Renal cortex interstitium (tissue), 15 donors: Measurements from ENCODE around the gene TLN1. TPM values are rescaled to one million over a fixed set of nuclear protein-coding genes. Genes with fewer than 3 reads are reported as not detected.

ENCODE experiments used
- DNase-seq, 11 donors: peaks; one replicate each; pipeline ENCODE4 v3.0.0-alpha.2; 2013; ENCODE audit warnings: low read depth in 9 of 11, low spot score in 4 of 11; ENCODE audit errors: extremely low read depth in 1 of 11
- long read RNA-seq, 16 experiments: transcript quantifications; one replicate each; lab custom pipeline, GENCODE V29; 2026
- polyA plus RNA-seq, 3 donors: library from polyadenylated mRNA; unstranded; fragments of 120-200 nt; gene quantifications; one replicate each; pipeline ENCODE4 v1.2.1, GENCODE V29; 2013; ENCODE audit not compliant: insufficient read length in 3 of 3

TLN1 gene
- polyA plus RNA-seq: 100 to 1,000 TPM; 150 to 192 (median 174) TPM
- long read RNA-seq, donor 1, partial matches to known transcripts: 84 of 87 reads
- long read RNA-seq, donor 1, other reads (novel, unspliced or antisense): 0 of 87 reads
- long read RNA-seq, donor 2, partial matches to known transcripts: 81 of 83 reads
- long read RNA-seq, donor 2, other reads (novel, unspliced or antisense): 0 of 83 reads
- long read RNA-seq, donor 3, partial matches to known transcripts: 91 of 97 reads
- long read RNA-seq, donor 3, other reads (novel, unspliced or antisense): 0 of 97 reads
- long read RNA-seq, donor 4, full-length matches to known transcripts: 4 of 98 reads
- long read RNA-seq, donor 4, partial matches to known transcripts: 94 of 98 reads
- long read RNA-seq, donor 4, other reads (novel, unspliced or antisense): 0 of 98 reads
- long read RNA-seq, donor 5: 0 reads
- long read RNA-seq, donor 6, partial matches to known transcripts: 93 of 98 reads
- long read RNA-seq, donor 6, other reads (novel, unspliced or antisense): 0 of 98 reads
- long read RNA-seq, donor 7, partial matches to known transcripts: 67 of 70 reads
- long read RNA-seq, donor 7, other reads (novel, unspliced or antisense): 0 of 70 reads
- long read RNA-seq, donor 8, full-length matches to known transcripts: 7 of 89 reads
- long read RNA-seq, donor 8, partial matches to known transcripts: 82 of 89 reads
- long read RNA-seq, donor 8, other reads (novel, unspliced or antisense): 0 of 89 reads
- long read RNA-seq, donor 9, full-length matches to known transcripts: 3 of 58 reads
- long read RNA-seq, donor 9, partial matches to known transcripts: 55 of 58 reads
- long read RNA-seq, donor 9, other reads (novel, unspliced or antisense): 0 of 58 reads
- long read RNA-seq, donor 10, partial matches to known transcripts: 63 of 73 reads
- long read RNA-seq, donor 10, other reads (novel, unspliced or antisense): 5 of 73 reads
- long read RNA-seq, donor 11, full-length matches to known transcripts: 8 of 97 reads
- long read RNA-seq, donor 11, partial matches to known transcripts: 89 of 97 reads
- long read RNA-seq, donor 11, other reads (novel, unspliced or antisense): 0 of 97 reads
- long read RNA-seq, donor 12, partial matches to known transcripts: 13 of 15 reads
- long read RNA-seq, donor 12, other reads (novel, unspliced or antisense): 0 of 15 reads
- long read RNA-seq, donor 13: 0 reads
- long read RNA-seq, donor 14, full-length matches to known transcripts: 6 of 19 reads
- long read RNA-seq, donor 14, partial matches to known transcripts: 13 of 19 reads
- long read RNA-seq, donor 14, other reads (novel, unspliced or antisense): 0 of 19 reads
- long read RNA-seq, donor 15, partial matches to known transcripts: 22 of 23 reads
- long read RNA-seq, donor 15, other reads (novel, unspliced or antisense): 0 of 23 reads
- long read RNA-seq, donor 16, full-length matches to known transcripts: 14 of 441 reads
- long read RNA-seq, donor 16, partial matches to known transcripts: 427 of 441 reads
- long read RNA-seq, donor 16, other reads (novel, unspliced or antisense): 0 of 441 reads

GRCh38 chr9:35732185-35732799 is at the start of gene TLN1, which contains the start of gene CREB3:
Gene TLN1 (minus strand): TSS chr9:35732195. CDS start chr9:35725694, 6,501 bp downstream.
Gene CREB3 (plus strand): TSS chr9:35732666. CDS start chr9:35732773, 107 bp downstream.
- peak; percentile 88 to 97 (median 95) for DNase-seq

DNA sequence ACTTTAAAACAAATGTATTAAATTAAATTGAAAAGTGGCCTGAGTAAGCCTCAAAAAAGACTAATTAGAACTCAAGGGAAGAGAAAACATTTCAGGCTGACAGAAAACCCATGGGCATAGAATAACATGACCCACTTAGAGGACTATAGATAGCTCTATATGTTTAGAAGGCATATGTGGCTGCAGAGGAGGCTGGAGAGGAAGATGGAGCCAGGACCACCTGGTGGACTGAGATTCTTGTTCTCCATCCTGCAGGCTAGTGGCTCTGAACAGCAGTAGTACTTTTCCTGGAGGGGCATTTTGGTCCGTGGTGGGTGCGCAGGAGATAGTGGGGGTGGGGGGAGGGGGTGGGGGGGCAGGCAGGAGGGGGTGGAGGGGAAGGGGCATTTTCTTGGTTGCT is 49.1 kb upstream of the TLN1 start:
- DNase-seq: no peak

DNA sequence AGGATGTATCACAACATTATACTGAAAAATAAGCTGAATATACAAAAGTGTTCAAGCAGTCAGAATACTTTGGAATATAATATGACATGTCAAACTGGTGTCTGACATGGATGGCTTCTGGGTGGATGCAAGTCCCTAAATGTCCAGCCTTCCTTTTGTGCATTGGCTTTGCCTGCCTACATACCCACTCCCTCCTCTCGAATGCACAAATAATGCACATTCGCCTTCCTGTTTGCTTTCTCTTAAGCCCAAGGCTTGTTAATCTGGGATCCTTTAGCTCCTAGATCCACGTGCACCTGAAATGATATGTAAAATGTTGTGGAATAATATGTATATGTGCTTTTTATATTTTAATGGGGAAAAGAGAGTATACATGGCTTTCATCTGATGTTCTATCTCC is 46.5 kb upstream of the TLN1 start:
- no peak for DNase-seq

GRCh38 chr9:35776018-35776417 is 44.0 kb upstream of the TLN1 start:
- peak in 2 of 11 donors; percentile 67 to 76 for DNase-seq

- DNase-seq: no peak
Observed at GRCh38 chr9:35774907-35775635, 43.1 kb upstream of the TLN1 start.

- DNase-seq: no peak
Observed at GRCh38 chr9:35771943-35772342, 39.9 kb upstream of the TLN1 start.

GRCh38 chr9:35771534-35771933 is 39.5 kb upstream of the TLN1 start:
- no peak for DNase-seq

- DNase-seq: no peak
Observed at GRCh38 chr9:35771075-35771433, 39.1 kb upstream of the TLN1 start.

GRCh38 chr9:35769763-35770162 is 37.8 kb upstream of the TLN1 start:
- no peak for DNase-seq

DNA sequence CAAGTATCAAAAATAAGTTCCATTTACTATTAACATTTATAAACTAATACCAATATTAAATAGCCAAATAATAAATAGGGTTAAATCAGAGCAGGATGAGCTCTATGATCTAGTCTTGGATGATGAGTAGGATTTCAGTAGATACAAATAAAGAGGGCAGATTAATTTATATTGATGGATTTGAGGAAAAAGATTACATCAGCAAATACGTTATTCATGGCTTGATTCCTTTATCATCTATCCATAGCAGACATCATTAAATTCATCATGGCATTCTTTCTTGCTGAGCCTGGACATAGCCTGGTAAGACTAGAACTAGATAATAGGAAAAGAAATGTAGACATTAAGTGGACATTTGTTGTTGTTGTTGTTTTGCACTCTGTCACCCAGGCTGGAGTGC is 35.5 kb upstream of the TLN1 start:
- no peak for DNase-seq

GRCh38 chr9:35766997-35767396 is 35.0 kb upstream of the TLN1 start:
- no peak for DNase-seq

DNA sequence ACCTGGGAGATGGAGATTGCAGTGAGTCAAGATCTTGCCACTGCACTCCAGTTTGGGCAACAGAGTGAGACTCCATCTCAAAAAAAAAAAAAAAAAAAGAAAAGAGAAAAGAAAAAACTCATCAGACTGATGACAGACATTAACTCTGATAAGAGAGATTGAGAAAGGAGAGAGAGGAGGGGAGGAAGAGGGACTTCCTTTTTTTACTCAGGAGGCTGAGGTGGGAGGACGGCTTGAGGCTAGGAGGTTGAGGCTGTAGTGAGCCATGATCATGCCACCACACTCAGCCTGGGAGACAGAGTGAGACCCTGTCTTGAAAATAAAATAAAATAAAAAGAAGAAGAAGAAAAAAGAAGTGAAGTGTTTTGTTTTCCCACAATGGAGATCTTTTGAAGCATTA is 31.8 kb upstream of the TLN1 start:
- no peak for DNase-seq

DNA sequence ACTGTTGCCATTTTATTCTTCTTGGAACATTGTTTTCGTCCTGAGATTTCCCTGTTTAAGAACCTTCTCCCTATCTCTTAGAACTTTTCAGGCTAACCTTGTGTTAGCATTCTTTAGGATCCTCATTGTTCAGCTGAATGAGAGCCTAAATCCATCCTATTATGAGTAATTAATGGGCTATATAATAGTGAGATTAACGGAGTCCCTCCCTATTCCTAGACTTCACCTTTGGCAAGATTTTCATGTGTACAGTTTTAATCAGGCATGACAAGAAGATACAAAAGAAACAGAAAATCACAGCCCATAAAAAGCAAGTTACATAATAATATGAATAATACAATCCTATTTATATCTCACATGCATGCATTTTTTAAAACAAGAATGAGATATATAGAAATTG is 31.2 kb upstream of the TLN1 start:
- no peak for DNase-seq

- DNase-seq: no peak
Observed at GRCh38 chr9:35760651-35761050, 28.7 kb upstream of the TLN1 start.

GRCh38 chr9:35759795-35760194 is 27.8 kb upstream of the TLN1 start:
- no peak for DNase-seq

GRCh38 chr9:35758475-35759050 is 26.6 kb upstream of the TLN1 start:
- no peak for DNase-seq

DNA sequence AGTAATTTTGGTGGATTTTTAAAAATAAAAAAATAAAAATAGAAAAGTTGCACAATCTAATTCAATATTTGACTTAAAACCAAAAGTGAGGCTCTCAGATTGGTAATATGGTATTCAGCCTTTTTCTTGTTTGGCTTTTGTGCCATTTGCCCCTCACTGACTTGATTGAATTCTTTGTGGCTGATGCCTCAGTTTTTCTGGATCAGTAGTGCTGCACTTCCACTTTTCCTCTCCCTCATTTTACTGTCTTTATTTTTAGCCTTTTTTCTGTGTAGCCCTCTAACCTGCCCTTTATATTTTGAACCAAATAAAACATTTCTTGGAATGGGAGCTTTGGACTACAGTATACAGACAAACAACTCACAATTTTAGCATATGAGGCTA is 25.9 kb upstream of the TLN1 start:
- DNase-seq: no peak
